Measurements from ENCODE around the gene ARL6IP6.

- TF ChIP-seq CTCF (IDR thresholded peaks at IDR 0.05; ENCODE audit: poor library complexity): no peak
- TF ChIP-seq EZH2phosphoT487 (IDR thresholded peaks at IDR 0.05; ENCODE audit: low read depth, severe bottlenecking, unreplicated experiment): no peak
- no peak for TF ChIP-seq EZH2 (IDR thresholded peaks at IDR 0.05; ENCODE audit: borderline replicate concordance)
Measured at GRCh38 chr2:152766928-152767327, 48.5 kb downstream of the ARL6IP6 start.

Data from hepatocyte (in vitro differentiated cells).